ENCODE measurements around the gene CUEDC2. TPM values are rescaled to one million over a fixed set of nuclear protein-coding genes. Genes with fewer than 3 reads are reported as not detected.
A peak's percentile ranks its signal among the peaks of the same experiment; 100 is the strongest.

CUEDC2 gene
- total RNA-seq, 6 experiments from 2014 or later: 62.6 to 75.9 (median 72.5) TPM

GRCh38 chr10:102422545-102423129 is 9.7 kb downstream of the CUEDC2 start:
- peak; percentile 86 for TF ChIP-seq CTCF (IDR thresholded peaks at IDR 0.05)
- Mint-ChIP-seq H3K36me3 (ENCODE audit: low read depth) (no peaks in the 10 kb centered on the region), H3K4me3 (peak overlapping the region; percentile 98), H3K27ac (peak overlapping the region; percentile 60), H3K4me1 (ENCODE audit: low read depth) (peaks cover 38% of the 10 kb centered on the region), H3K27me3 (ENCODE audit: insufficient read depth) (peaks cover 10% of the 10 kb centered on the region), H3K9me3 (no peaks in the 10 kb centered on the region)
- DNase-seq: peak; percentile 62

- Mint-ChIP-seq H3K27me3 (ENCODE audit: insufficient read depth) (peaks cover 10% of the 10 kb centered on the region), H3K27ac (peak overlapping the region; percentile 60), H3K36me3 (ENCODE audit: low read depth) (no peaks in the 10 kb centered on the region), H3K4me1 (ENCODE audit: low read depth) (peaks cover 31% of the 10 kb centered on the region), H3K9me3 (no peaks in the 10 kb centered on the region), H3K4me3 (peak overlapping the region; percentile 98)
- DNase-seq: no peak
- TF ChIP-seq CTCF (IDR thresholded peaks at IDR 0.05): no peak
These were observed 10.4 kb downstream of the CUEDC2 start for GRCh38 chr10:102421757-102422512.

GRCh38 chr10:102421507-102421756 is 10.9 kb downstream of the CUEDC2 start:
- no peaks in the 10 kb centered on the region for H3K36me3 Mint-ChIP-seq (ENCODE audit: low read depth)

GRCh38 chr10:102420714-102421506 is 11.5 kb downstream of the CUEDC2 start, which contains the start of gene FBXL15:
FBXL15 (plus strand) TSS chr10:102420836; CDS start chr10:102421130, 294 bp downstream.
- peaks cover 22% of the 10 kb centered on the region for H3K4me1 Mint-ChIP-seq (ENCODE audit: low read depth)
- no peaks in the 10 kb centered on the region for H3K9me3 Mint-ChIP-seq
- H3K4me3 Mint-ChIP-seq: peak within 1 kb of the TSS; percentile 98
- no peak for TF ChIP-seq CTCF (IDR thresholded peaks at IDR 0.05)
- H3K27ac Mint-ChIP-seq: peak within 1 kb of the TSS; percentile 94
- no peaks in the 10 kb centered on the region for H3K36me3 Mint-ChIP-seq (ENCODE audit: low read depth)
- peaks cover 13% of the 10 kb centered on the region for H3K27me3 Mint-ChIP-seq (ENCODE audit: insufficient read depth)
- peak; percentile 95 for DNase-seq

More at GRCh38 chr10:102421507-102421756, 10.9 kb downstream of the CUEDC2 start:
- TF ChIP-seq CTCF (IDR thresholded peaks at IDR 0.05): no peak
- H3K4me1 Mint-ChIP-seq (ENCODE audit: low read depth): peaks cover 26% of the 10 kb centered on the region
- no peaks in the 10 kb centered on the region for H3K9me3 Mint-ChIP-seq
- no peak overlapping the region for H3K27ac Mint-ChIP-seq
- peaks cover 10% of the 10 kb centered on the region for H3K27me3 Mint-ChIP-seq (ENCODE audit: insufficient read depth)
- peak overlapping the region; percentile 98 for H3K4me3 Mint-ChIP-seq
- no peak for DNase-seq

- TF ChIP-seq CTCF (IDR thresholded peaks at IDR 0.05): no peak
These were observed 12.1 kb downstream of the CUEDC2 start for GRCh38 chr10:102420181-102420713.

More at GRCh38 chr10:102420181-102420713, 12.1 kb downstream of the CUEDC2 start:
- H3K9me3 Mint-ChIP-seq: no peaks in the 10 kb centered on the region
- DNase-seq: no peak
- peaks cover 18% of the 10 kb centered on the region for H3K27me3 Mint-ChIP-seq (ENCODE audit: insufficient read depth)
- peak overlapping the region; percentile 94 for H3K27ac Mint-ChIP-seq
- peak overlapping the region; percentile 98 for H3K4me3 Mint-ChIP-seq
- H3K4me1 Mint-ChIP-seq (ENCODE audit: low read depth): peaks cover 22% of the 10 kb centered on the region
- no peaks in the 10 kb centered on the region for H3K36me3 Mint-ChIP-seq (ENCODE audit: low read depth)
